ENCODE results near the gene GARIN5A.
"Not testable (repeated sequence)": the region's sequence is repeated elsewhere in the genome, so short reads cannot be mapped to it uniquely, and the experiment has no call there.

Gene GARIN5A

DNA sequence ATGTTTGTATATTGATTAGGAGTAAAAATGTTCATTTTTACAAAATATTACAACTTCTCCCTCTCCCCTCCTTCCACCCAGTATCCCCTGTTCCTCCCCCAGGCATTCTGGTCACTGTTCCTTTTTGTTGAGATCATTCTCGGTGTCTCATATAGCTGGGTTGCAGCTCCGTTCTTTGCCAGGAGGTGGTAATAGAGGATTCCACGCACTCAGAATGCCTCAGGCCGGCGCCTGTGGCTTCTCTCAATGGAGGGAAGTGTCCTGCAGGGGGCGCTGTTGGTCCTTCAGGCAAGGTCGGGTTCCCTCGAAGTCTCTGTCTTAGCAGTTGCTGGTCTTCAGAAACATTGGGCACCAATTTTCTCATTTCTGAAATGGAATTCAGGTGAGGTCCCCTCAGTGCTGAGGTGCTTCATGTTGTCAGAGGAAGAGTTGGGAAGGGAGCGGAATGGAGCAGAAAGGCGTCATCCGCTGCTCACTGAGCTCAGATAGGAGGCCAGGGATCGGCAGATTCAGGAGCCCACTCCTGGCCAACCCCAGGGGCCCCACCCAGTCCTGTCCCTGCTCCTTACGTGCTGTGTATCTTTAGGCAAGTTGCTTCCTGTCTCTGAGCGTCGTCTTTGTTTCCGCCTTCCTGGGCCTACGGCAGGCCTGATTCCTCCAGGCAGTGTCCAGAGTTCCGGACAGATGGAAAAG, 10.3 kb upstream of the GARIN5A start:
- peak; percentile 75 for DNase-seq

GRCh38 chr19:50485284-50485955, 8.8 kb upstream of the GARIN5A start:
- no peak for DNase-seq

GRCh38 chr19:50482916-50483315, 6.3 kb upstream of the GARIN5A start:
- DNase-seq, result no peak

DNA sequence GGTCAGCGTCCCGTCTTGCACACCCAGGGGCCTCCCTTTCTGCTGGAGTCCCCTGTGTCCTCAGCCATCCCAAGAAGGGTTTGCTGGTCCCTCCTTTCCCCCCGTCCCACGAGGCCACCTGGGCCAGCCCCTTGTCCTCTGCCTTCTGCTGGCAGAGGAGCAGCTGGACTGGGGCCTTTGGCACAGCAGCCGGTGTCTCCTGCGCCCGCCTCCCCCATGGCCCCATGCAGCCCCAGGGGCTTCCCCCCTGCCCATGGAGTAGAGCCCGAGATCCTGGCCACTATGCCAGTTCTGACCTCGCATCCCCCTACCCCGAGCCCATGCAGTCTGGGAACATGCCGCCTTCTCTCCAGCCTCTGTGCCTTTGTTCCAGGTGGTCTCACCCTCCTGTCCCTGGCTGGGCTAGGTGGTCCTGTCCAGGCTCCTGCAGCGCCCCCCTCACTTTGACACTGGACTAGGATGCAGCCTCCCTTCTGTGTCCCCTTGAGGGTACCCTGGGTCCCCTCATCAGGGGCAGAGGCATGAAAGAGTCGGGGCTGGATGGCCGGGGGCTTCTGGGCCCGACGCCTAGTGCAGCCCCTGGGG, 5.7 kb upstream of the GARIN5A start:
- DNase-seq, result no peak

GRCh38 chr19:50481351-50482149, 4.9 kb upstream of the GARIN5A start:
- no peak for DNase-seq

GRCh38 chr19:50480281-50481111, 3.8 kb upstream of the GARIN5A start:
- no peak for DNase-seq

DNA sequence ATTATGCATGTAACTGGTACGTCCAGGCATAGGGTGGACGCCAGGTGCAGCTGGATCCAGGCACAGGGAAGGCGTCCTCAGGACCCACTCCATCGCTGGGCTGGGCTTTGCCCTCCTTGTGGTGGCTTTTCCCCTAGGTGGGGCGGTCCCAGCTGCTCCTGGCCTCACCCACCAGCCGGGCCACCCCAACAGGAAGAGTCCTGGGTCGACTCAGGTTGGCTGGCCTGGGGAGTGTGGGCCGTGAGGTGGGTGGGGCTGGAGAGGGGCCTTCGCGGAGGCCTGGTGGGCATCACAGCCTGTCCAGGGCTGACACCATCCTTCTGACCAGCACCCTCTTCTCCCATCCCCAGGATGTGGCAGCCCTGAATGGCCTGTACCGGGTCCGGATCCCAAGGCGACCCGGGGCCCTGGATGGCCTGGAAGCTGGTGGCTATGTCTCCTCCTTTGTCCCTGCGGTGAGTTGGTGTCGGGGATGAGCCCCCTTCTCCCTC, 3.2 kb upstream of the GARIN5A start:
- no peak for DNase-seq

DNA sequence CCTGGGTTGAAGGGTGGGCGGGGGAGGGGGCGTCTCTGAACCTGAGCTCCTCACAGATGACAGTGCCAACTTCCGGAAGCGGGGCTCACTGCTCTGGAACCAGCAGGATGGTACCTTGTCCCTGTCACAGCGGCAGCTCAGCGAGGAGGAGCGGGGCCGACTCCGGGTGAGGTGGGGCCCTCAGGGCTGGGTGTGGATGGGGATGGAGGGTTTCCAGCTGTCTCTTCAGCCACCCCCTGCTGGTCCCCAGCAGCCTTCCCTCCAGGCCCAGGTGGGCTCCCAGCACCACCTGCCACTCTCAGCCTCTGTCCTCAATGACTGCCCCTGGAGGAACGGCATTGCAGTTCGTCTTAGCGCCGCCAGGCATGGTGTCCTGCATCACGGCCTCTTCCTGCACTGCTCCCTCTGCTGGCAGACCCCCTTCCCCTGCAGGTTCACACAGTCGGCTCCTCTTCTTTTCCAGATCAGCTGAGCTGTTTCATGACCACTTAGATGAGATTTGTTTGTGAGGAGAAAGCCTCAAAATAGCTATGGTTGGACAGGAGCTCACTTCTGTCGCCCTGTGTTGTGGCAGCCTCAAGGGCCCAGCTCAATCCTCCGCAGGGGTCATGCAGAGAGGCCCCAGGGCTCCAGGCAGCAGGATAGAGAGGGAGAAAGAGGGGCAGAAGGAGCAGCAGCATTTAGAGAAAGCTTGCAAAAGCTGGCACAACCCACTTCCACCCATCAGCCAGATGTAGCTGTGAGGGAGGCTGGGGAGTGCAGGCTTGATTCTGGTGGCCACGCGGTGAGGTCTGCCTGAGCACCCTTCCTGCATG, 2.5 kb upstream of the GARIN5A start:
- DNase-seq, result peak; percentile 31 to 35

- no peak for DNase-seq
Observed at GRCh38 chr19:50477751-50478515, 1.3 kb upstream of the GARIN5A start.

GRCh38 chr19:50476907-50477238, 225 bp upstream of the GARIN5A start:
- no peak for DNase-seq

DNA sequence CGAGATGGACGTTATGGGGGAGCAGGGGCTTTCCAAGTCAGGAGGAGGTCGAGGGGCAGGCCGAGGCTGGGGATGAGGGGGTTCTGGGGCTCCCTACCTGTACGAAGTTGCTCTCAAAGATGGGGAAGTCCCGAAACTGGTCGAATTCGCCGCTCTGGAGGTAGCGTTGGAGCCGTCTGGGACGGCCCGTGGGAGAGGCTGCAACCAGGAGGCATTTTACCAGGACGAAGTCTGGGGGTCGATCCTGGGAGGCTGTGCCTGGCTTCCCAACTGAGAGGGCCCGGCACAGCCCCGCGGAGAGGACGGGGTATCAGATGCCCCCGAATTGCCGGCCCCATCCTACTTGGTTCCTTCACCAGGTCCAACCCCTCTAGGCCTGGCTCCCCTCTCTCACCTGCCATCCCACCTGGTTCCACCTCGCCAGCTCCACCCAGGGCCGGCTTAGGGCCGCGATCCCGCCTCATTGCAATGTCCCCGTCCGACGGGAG, 868 bp downstream of the GARIN5A start:
- no peak for DNase-seq

- no peak for DNase-seq
Observed at GRCh38 chr19:50475101-50475568, 1.5 kb downstream of the GARIN5A start.

DNA sequence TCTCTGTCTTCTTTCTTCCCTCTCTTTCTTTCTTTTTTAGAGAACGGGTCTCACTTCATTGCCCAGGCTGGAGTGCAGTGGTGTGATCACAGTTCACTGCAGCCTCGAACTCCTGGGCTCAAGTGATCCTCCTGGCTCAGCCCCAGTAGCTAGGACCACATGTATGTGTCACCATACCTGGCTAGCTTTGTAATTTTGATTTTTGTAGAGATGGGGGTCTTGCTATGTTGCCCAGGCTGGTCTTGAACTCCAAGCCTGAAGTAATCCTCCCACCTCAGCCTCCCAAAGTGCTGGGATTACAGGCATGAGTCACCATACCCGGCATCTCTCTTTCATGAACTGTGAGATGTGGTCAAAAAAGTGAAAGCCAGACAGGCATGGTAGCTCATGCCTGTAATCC, 3.3 kb downstream of the GARIN5A start:
- not testable (repeated sequence) for DNase-seq

GRCh38 chr19:50468818-50469217, 7.8 kb downstream of the GARIN5A start:
- DNase-seq, result no peak

- no peak for DNase-seq
Observed at GRCh38 chr19:50467566-50467965, 9.1 kb downstream of the GARIN5A start.

- no peak for DNase-seq
Observed at GRCh38 chr19:50466706-50467039, 10.0 kb downstream of the GARIN5A start.

- DNase-seq, result no peak
Observed at GRCh38 chr19:50465986-50466705, 10.5 kb downstream of the GARIN5A start.

- no peak for DNase-seq
Observed at GRCh38 chr19:50465000-50465399, 11.6 kb downstream of the GARIN5A start.

- no peak for DNase-seq
Observed at GRCh38 chr19:50464348-50464747, 12.3 kb downstream of the GARIN5A start.

GRCh38 chr19:50462970-50463369, 13.7 kb downstream of the GARIN5A start:
- no peak for DNase-seq

Measured in stimulated activated CD4-positive, alpha-beta T cell treated with anti-CD3 and anti-CD28 coated beads, Interleukin-2, amount 100 ng/mL, for 24 hours (primary cell).